ENCODE results near the gene REPIN1.

- no peak for TF ChIP-seq CTCF (IDR thresholded peaks at IDR 0.05; ENCODE audit: low read length)
- no peak for TF ChIP-seq EZH2 (IDR thresholded peaks at IDR 0.05; ENCODE audit: borderline replicate concordance, low read length)
These were observed 38.2 kb downstream of the REPIN1 start for GRCh38 chr7:150406567-150407421.
